Fibroblast of skin of left quadriceps (primary cell): ENCODE results near the gene EGR1.
"Not testable (repeated sequence)": the region's sequence is repeated elsewhere in the genome, so short reads cannot be mapped to it uniquely, and the experiment has no call there.

Experiments used
- DNase-seq, 2 experiments: peaks; one replicate each; pipeline ENCODE4 v3.0.0-alpha.2; 2013; ENCODE audit warnings: low read depth in 2 of 2

EGR1 gene

GRCh38 chr5:138469540-138470321 lies 4.5 kb downstream of the EGR1 start:
- DNase-seq: peak in 1 of 2 experiments; percentile 54

DNA sequence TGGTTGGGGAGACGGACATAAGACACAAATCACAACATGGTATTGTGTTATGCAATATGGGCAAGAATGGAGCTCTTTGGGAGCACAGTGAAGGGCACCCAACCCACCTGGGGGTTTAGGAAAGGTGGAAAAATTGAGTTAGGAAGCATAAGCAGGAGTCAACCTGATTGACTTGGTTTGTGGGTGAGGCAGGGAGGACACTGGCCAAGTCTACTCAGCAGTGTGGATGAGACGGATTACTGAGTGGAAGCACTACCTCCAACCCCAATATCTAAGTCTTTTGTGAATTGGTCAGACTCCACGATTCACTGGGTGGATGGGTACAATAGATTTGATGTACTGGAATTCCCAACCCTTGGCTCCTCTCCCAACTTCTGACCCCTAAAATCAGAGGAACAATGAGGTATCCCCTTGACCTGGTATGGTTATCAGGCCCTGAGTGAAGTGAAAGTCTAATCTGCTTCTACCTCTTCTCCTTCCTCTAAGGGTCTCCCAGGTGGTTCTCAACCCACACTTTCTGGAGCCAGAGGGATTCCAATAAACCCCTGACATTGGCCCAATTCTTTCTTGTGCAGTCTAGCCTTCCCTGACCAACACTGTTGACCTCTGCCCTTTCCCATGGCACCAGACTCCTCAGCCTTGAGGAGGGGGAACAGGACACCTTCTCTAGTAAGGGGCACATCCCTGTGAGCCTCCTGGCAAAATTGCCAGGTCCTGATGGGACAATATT lies 5.2 kb downstream of the EGR1 start:
- no peak for DNase-seq

DNA sequence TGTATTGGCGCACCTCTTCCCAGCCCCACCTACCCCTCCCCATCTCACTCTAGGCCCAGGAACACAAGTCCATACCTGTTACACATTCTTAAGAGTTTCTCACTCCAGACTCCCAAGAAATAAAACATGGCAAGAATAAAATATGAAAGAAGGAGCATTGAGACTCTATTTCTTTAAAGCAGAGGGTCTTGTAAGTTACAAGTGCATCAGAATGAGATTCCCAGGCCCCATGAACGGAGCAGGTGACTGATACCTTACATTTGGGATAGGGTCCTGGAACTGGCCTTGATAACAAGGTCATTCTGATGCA lies 5.7 kb downstream of the EGR1 start:
- no peak for DNase-seq

DNA sequence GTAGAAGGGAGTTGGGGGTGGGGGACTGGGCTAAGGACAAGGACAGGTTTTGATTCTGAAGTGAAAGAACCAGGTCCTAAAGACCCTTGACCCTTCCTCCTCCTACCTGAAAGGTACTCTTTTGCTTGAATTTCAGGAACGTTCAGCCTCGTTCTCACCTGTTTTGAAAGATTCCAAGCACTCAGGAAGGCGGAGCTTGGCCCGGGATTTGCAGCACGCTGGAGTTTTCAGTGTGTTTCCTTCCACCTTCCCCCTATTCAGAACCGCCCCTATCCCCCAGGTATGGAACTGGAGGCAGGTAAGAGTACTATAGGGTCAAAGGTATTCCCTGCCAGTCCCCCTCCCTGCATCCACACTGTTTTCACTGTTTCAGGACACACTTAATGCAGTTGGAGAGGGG lies 7.1 kb downstream of the EGR1 start:
- DNase-seq: no peak

GRCh38 chr5:138473151-138473550 lies 7.9 kb downstream of the EGR1 start:
- DNase-seq: not testable (repeated sequence)

DNA sequence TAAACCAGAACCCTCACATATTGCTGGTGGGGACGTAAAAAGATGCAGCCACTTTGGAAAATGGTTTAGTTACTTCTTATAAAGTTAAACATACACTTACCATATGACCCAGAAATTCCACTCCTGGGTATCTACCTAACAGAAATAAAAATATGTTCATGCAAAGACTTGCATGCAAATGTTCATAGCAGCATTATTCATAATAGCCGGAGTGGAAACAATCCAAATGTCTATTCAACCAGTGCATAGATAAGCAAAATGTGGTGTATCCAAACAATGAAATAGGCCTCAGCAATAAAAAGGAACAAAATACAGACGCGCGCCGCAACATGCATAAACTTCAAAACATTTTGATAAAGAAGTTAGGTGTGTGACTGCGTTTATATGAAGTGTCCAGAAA lies 11.6 kb downstream of the EGR1 start:
- DNase-seq: no peak

DNA sequence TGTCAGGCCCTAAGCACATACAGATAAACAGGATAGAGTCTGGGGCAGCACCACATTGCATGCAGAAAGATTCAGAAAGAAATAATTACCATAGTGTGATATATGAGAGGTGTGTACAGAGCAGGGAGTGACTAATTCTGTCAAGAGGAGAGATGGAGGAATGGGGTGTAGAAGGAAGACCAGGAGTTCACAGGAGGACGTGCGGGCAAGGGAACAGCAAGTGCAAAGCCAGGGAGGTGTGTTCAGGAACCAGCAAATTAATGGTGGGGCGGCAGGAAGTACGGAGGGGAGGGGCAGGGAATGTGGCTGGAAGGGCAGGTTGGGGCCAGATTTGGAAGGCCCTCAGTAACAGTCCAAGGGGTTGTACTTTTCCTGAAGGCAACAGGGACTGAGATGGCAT lies 17.4 kb downstream of the EGR1 start:
- DNase-seq: no peak

- DNase-seq: no peak
Observed at GRCh38 chr5:138488481-138488945, 23.2 kb downstream of the EGR1 start.

GRCh38 chr5:138489683-138490061 lies 24.4 kb downstream of the EGR1 start:
- DNase-seq: no peak

DNA sequence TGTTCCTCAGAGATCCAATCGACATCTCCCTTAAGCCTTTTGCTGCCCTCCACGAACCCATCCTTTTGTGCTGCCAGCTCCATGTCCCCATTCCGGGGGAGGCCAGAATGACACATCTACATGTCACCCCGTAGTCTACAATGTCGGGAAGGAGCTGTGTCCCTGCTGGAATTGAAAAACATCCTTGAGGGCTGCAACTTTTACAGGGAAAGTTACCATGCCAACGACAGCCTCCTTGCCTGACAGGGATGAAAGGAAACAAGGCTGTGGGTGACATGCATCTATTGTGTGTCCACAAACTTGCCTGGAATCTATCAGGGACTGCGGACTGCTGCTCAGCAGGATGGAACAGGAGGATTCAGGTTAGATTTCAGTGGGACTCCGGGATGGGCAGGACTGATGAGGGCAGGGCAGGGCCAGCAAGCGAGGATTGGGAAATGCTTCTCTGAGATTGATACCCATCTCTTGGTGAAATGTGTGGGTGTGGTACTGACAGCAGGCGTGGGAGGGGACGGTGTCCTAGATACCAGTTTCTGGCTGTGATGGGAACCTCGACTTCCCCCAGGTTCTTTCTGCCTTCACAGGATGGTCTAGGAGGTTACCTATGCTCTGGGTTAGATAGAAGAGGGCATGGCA lies 25.5 kb downstream of the EGR1 start:
- no peak for DNase-seq

- no peak for DNase-seq
Observed at GRCh38 chr5:138491284-138491648, 26.0 kb downstream of the EGR1 start.

DNA sequence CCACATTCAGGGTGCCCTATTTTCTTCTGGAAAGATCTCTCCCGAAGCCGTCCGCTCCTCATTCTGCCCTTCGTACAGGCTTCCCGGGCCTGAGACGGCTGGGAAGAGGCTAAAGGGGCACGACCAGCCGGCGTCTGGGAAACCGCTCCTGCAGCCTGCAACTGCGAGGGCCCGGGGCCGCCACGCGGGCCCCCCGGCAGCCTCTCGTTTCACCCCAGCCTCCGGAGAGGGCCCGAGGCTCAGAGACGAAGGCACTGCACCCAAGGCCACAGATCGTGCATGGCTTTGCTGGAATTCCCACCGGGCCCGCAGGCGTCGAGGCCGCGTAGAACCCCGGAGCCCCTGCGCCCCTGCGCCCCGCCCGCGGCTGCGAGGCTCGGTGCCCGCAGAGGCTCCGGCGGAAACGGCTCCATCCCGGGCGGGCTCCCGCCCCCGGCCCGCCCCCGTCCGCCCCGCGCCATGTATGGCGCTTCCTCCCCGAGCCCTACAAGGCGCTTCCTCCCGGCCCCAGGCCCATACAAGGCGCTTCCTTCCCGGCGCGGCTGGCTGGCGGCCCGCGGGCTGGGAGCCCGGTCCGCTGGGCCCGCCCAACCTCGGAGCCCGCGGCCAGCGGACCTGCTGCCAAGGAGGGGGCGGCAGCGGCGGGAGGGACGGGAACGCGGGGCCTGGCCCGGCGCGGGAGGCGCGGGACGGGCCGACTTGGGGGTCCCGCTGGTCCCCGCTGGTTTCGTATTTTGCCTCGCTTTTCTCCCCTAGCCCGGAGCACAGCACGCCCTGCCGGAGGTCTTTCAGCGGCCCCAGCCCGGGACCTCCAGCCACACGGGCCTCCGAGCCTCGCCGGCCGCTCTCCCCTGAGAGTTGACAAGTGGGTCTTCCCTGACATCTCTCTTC lies 26.6 kb downstream of the EGR1 start:
- peak; percentile 76 to 84 for DNase-seq

- DNase-seq: no peak
Observed at GRCh38 chr5:138492560-138493045, 27.3 kb downstream of the EGR1 start.

- no peak for DNase-seq
Observed at GRCh38 chr5:138495351-138495750, 30.1 kb downstream of the EGR1 start.

- DNase-seq: no peak
Observed at GRCh38 chr5:138498376-138498775, 33.1 kb downstream of the EGR1 start.

- no peak for DNase-seq
Observed at GRCh38 chr5:138502121-138502520, 36.8 kb downstream of the EGR1 start.

DNA sequence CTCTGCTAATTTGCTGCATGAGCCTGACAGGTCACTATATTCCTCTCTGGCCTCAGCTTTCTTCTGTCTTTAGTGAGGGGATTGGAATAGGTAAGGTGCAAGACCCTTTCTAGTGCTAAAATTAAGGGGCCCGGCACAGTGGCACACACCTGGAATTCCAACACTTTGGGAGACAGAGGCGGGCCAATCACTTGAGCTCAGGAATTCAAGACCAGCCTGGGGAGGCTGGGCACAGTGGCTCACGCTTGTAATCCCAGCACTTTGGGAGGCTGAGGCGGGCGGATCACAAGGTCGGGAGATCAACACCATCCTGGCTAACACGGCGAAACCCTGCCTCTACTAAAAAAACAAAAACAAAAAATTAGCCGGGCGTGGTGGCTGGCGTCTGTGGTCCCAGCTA lies 37.2 kb downstream of the EGR1 start:
- no peak for DNase-seq

- peak in 1 of 2 experiments; percentile 22 for DNase-seq
Observed at GRCh38 chr5:138503487-138504270, 38.4 kb downstream of the EGR1 start.

GRCh38 chr5:138504799-138505198 lies 39.5 kb downstream of the EGR1 start:
- no peak for DNase-seq

- no peak for DNase-seq
Observed at GRCh38 chr5:138506370-138507306, 41.4 kb downstream of the EGR1 start.
